ENCODE measurements around the gene TM9SF1. TPM values are rescaled to one million over a fixed set of nuclear protein-coding genes. Genes with fewer than 3 reads are reported as not detected.

The TM9SF1 gene
- total and polyA plus RNA-seq, 2 of the 13 experiments (the other 11 are each of a cell fraction or from before 2014, with no cell fraction given) = 83.2 to 110 TPM

DNA sequence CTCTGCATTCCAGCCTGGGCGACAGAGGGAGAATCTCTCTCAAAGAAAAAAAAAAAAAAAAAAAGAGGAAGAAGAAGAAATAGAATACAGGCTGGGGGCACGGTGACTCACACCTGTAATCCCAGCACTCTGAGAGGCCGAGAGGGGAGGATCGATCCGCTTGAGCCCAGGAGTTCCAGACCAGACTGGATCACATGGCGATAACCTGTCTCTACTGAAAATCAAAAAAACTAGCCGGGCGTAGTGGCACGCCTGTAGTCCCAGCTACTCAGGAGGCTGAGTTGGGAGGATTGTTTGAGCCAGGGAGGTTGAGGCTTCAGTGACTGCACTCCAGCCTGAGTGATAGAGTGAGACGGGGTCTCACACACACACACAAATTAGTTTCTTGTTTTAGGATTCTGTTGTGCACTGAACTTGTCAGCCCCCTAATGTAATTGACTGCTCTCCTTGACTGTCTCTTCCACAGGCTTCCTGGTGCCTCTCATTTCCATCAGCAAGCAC lies 48.1 kb upstream of the TM9SF1 start (continued):
- TF ChIP-seq PRPF4 (IDR thresholded peaks at IDR 0.05; ENCODE audit: low read depth, low read length, poor library complexity, severe bottlenecking) = no peak
- TF ChIP-seq ZNF772 (CRISPR knock-in tag; IDR thresholded peaks at IDR 0.05) = peak; percentile 51
- TF ChIP-seq, protein P1, sequence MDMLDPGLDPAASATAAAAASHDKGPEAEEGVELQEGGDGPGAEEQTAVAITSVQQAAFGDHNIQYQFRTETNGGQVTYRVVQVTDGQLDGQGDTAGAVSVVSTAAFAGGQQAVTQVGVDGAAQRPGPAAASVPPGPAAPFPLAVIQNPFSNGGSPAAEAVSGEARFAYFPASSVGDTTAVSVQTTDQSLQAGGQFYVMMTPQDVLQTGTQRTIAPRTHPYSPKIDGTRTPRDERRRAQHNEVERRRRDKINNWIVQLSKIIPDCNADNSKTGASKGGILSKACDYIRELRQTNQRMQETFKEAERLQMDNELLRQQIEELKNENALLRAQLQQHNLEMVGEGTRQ (IDR thresholded peaks at IDR 0.05; ENCODE audit: low read depth, low read length) = peak; percentile 22; the same call in 1 of the 2 replicates
- TF ChIP-seq, protein P1 (CRISPR knock-in tag; IDR thresholded peaks at IDR 0.05; ENCODE audit: borderline replicate concordance) = 0 out of 2 replicates have a peak, but pooled peaks have one; percentile 10
- peak; percentile 71; the same call in 1 of the 2 replicates for TF ChIP-seq ZNF597 (CRISPR knock-in tag; IDR thresholded peaks at IDR 0.05)
- TF ChIP-seq ZNF580 (CRISPR knock-in tag; IDR thresholded peaks at IDR 0.05; ENCODE audit: borderline replicate concordance, low read depth) = no peak
- no peak for TF ChIP-seq CREM (IDR thresholded peaks at IDR 0.05)
- no peak for TF ChIP-seq CREM (CRISPR knock-in tag; IDR thresholded peaks at IDR 0.05)
- peak; percentile 72; the same call in 1 of the 2 replicates for TF ChIP-seq ZBTB38 (CRISPR knock-in tag; IDR thresholded peaks at IDR 0.05)
- TF ChIP-seq AHR (CRISPR knock-in tag; IDR thresholded peaks at IDR 0.05) = 0 out of 2 replicates have a peak, but pooled peaks have one; percentile 26
- 0 out of 2 replicates have a peak, but pooled peaks have one; percentile 1 for TF ChIP-seq RFXAP (CRISPR knock-in tag; IDR thresholded peaks at IDR 0.05; ENCODE audit: borderline replicate concordance)
- no peak for TF ChIP-seq TGIF2 (CRISPR knock-in tag; IDR thresholded peaks at IDR 0.05)
- no peak for TF ChIP-seq SOX6 (IDR thresholded peaks at IDR 0.05)
- no peak for TF ChIP-seq SOX6 (CRISPR knock-in tag; IDR thresholded peaks at IDR 0.05)
- 0 out of 2 replicates have a peak, but pooled peaks have one; percentile 46 for TF ChIP-seq ZKSCAN5 (CRISPR knock-in tag; IDR thresholded peaks at IDR 0.05)
- TF ChIP-seq JUNB (CRISPR knock-in tag; IDR thresholded peaks at IDR 0.05; ENCODE audit: borderline replicate concordance) = no peak
- peak; percentile 36; the same call in 1 of the 2 replicates for TF ChIP-seq U2AF2 (IDR thresholded peaks at IDR 0.05; ENCODE audit: low read depth, low read length)
- no peak for TF ChIP-seq NFYB (CRISPR knock-in tag; IDR thresholded peaks at IDR 0.05)
- TF ChIP-seq, protein P2, sequence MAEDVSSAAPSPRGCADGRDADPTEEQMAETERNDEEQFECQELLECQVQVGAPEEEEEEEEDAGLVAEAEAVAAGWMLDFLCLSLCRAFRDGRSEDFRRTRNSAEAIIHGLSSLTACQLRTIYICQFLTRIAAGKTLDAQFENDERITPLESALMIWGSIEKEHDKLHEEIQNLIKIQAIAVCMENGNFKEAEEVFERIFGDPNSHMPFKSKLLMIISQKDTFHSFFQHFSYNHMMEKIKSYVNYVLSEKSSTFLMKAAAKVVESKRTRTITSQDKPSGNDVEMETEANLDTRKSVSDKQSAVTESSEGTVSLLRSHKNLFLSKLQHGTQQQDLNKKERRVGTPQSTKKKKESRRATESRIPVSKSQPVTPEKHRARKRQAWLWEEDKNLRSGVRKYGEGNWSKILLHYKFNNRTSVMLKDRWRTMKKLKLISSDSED (CRISPR knock-in tag; IDR thresholded peaks at IDR 0.05) = no peak
- TF ChIP-seq ZNF180 (CRISPR knock-in tag; IDR thresholded peaks at IDR 0.05; ENCODE audit: borderline replicate concordance, low read depth) = 0 out of 2 replicates have a peak, but pooled peaks have one; percentile 56
- 0 out of 2 replicates have a peak, but pooled peaks have one; percentile 26 for TF ChIP-seq SMAD9 (CRISPR knock-in tag; IDR thresholded peaks at IDR 0.05)
- no peak for TF ChIP-seq MYC (CRISPR knock-in tag; IDR thresholded peaks at IDR 0.05; ENCODE audit: borderline replicate concordance)
- TF ChIP-seq ZNF383 (CRISPR knock-in tag; IDR thresholded peaks at IDR 0.05; ENCODE audit: borderline replicate concordance) = no peak
- TF ChIP-seq ZNF274 (CRISPR knock-in tag; IDR thresholded peaks at IDR 0.05) = no peak
- 0 out of 2 replicates have a peak, but pooled peaks have one; percentile 24 for TF ChIP-seq ZNF788 (CRISPR knock-in tag; IDR thresholded peaks at IDR 0.05; ENCODE audit: borderline replicate concordance)
- 0 out of 2 replicates have a peak, but pooled peaks have one; percentile 29 for TF ChIP-seq ZFP82 (CRISPR knock-in tag; IDR thresholded peaks at IDR 0.05; ENCODE audit: borderline replicate concordance)
- no peak for TF ChIP-seq HOXA3 (CRISPR knock-in tag; IDR thresholded peaks at IDR 0.05)
